Measurements from ENCODE around the gene RNF150.
"Not testable (repeated sequence)": the region's sequence is repeated elsewhere in the genome, so short reads cannot be mapped to it uniquely, and the experiment has no call there.

RNF150 gene

DNA sequence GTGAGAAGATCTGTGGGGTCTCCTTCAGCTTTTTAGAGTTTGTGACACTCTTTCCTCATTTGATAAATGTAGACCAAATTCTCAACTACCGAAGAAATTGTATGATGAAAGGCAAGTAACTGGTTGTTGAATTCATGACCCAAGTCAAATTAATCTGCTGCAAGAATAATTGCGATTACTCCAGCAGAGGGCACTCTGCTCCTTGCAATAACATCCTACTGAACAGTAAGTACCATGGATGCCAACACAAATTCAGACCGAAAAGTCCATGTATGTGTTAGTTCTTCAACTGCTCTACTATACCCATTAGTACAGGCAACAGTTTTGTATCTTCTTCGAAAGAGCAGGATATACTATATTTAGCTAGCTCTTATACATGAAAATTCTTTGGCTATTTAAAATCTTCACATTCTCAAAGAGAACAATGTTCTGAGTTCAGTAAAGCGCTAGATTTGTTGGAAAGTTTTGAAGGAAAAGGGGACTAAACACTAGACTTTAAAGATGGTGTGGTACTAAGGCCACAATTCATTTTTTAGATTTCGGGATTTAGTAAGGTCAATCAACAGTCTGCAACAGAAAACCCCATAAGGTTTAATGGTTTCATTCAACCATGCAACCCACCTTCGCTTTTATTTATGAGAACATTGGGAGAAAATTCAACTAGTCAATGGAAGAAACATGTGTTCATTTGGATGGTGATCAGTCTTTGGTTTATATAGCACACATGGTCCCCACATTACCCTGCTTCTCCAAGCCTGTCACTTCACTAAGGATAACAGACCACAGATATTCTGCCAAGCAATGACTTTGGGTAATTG, 271.7 kb downstream of the RNF150 start:
- peak; percentile 75 for DNase-seq (ENCODE audit: low read depth)

DNA sequence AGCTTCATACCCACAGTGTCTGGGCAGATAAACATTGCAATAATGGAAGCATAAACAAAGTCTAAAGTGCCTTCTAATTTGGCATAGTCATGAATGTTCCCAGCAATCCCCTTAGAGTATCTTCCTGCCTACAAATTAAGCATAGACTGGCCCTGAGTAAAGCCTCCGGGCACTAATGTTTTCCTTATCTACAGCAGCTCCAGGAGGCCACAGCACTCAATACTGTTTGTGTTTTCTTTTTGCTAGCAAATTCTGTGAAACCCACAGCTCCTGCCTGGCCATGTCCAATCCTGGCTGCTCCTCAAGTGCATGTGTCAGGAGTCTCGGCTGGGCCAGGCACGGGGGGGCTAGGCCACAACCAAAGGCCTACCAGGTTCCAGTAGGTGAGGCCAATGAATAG, 274.4 kb downstream of the RNF150 start:
- DNase-seq (ENCODE audit: low read depth) = no peak

DNA sequence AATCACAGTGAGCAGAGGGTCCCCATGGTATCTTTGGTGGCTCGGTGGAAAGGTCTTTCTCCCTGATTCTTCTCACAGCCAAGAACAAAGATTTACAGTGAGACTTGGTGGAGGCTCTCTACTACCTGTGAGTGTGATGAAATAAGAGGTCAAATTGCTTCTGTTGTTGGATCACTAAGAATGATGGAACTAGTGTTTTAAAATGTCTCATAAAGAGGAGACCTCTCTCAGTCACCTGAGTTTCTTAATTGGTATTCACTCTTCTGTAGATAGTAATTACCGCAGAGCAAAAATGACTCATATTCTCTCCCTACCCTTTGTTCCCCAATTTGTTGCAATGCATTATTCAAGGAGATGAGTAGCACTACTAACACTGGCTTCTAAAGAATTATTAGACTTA, 276.2 kb downstream of the RNF150 start:
- no peak for DNase-seq (ENCODE audit: low read depth)

DNA sequence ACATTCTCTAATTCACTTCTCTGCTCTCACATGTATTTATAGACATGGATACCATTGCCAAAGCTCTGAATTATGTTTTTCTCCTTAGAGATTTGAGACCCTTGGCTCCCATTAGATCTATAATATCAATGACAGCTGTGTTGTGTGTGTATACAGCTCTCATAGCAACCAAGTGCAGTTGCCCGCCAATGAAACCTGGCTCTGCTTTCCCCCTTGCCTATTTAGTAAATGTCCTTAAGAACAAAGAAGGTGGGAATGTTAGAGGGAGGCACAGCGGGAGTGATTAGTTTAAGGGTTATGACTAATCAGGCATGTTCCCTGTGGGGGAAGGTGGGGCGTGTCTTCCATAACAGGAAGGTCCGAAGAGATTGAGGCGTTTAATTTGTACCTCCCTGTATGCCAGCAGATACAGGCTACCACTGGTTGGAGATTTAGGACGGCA, 276.6 kb downstream of the RNF150 start:
- DNase-seq (ENCODE audit: low read depth) = peak; percentile 31

DNA sequence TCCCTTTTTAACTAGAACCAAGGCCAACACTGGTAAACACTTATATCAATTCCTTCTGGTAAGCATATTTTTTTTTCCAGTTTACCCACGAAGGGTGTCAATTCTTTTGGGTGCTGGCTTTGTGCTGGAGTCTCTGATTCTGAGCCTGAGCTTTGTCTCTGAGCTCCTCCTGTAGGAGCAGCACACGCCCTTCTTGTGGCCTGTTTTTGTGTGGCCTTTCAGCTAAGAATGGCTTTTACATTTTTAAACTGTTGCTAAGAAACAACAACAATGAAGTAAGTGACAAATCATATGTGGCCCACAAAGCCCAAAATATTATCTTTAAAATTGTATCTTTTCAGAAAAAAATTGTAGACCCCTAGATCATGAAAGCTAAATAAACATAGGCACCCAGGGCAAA, 279.1 kb downstream of the RNF150 start:
- no peak for DNase-seq (ENCODE audit: low read depth)

DNA sequence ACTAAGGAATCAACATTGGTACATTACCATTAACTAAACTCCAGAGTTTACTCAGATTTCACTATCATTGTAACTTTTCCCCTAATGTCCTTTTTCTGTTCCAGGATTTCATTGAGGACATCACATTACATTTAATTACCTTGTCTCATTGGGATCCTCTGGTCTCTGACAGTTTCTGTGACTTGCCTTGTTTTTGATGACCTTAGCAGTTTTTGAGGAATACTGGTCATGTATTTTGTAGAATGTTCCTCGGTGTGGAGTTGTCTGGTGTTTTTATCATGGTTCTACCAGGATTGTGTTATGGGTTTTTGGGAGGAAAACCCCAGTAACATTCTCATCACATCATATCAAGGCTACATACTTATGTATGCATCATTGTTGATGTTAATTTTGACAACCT, 281.5 kb downstream of the RNF150 start:
- DNase-seq (ENCODE audit: low read depth) = no peak

DNA sequence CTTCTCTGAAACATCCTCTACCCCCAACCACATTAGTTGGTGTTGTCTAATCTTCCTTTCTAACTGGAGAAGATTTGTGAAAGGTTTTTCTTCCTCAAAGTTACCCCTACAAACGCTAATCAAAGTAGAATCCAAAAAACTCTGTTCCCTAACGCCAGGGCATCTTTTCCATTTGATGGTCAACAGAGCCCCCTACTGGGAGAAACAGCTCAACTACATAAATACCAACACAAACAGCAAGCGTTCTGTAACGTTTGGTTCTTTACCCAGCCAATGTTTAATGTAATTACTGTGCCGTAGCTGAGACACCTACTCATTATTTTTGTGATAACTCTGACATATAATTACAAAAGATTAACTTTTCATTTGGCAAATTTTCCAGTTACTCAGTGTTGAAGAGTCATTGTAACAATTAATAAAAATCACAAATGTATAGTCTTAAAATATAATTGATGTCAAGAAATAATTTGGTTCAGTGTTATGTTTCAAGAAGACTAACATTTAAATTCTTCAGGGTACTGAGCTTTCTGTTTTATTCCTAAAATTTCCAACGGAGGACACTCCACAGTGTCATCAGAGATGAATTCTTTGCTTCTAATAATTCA, 282.1 kb downstream of the RNF150 start:
- peak; percentile 10 for DNase-seq (ENCODE audit: low read depth)

DNA sequence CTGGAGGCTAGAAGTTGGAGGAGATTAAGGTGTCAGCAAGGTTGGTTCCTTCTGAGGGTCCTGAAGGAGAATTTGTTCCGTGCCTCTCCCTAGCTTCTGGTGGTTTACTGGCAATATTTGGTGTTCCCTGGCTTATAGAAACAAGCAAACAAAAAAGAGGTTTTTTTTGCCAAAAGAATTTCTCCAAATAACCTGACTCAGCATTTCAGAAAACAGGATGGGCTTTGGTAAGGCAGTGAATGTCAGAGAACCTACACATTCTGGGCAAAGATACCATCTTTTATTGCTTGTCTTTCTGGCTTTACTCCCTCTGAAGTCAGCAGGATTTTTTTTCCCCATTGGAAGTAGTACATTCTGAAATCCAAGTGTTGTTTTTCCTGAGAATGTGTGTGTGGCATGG, 283.7 kb downstream of the RNF150 start:
- DNase-seq (ENCODE audit: low read depth) = no peak

DNA sequence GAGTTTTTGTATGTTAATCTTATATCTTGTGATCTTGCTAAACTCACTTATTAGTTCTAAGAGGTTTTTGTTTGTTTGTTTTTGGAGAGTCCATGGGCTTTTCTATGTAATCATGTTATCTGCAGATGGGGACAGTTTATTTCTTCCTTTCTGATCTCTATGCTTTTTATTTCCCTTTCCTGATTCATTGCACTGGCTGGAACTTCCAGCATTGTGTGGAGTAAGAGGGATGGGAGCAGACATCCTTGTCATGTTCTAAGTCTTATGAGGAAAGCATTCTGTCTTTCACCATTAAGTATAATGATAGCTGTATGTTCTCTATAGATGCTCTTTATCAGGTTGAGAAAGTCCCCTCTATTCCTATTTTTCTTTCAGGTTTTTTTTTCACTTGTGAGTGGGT, 286.5 kb downstream of the RNF150 start:
- DNase-seq (ENCODE audit: low read depth) = no peak

DNA sequence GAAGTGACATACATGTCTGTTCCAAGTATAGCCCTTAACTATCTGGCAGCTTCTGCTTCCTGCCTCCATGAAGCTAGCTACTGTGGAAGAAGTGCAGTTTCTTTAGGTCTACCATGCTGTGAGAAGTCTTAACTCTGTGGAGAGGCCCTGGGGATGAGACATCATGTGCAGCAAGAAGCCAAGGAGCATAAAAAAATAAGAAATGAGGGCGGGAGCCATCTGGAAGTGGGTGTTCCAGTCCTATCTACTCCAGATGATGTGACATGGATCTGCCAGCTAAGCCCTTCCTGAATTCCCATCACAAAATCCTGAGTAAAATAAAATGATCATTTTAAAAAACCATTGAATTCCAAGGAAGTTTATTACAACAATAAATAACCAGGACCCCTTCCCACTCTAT, 289.2 kb downstream of the RNF150 start:
- DNase-seq (ENCODE audit: low read depth) = no peak

DNA sequence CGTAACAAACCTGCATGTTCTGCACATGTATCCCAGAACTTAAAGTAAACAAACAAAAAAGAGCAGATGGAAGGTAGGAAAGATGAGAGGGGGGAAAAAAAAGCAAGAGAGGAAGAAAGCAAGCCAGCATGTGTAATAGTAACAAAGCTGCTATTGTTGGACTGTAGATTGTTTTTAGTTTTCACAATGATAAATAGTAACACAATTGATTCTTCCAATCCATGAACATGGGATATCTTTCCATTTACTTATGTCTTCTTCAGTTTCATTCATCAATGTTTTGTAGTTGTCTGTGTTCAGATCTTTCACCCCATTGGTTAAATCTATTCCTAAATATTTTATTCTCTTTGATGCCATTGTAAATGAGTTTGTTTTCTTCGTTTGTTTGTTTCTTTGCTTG, 292.1 kb downstream of the RNF150 start:
- no peak for DNase-seq (ENCODE audit: low read depth)

DNA sequence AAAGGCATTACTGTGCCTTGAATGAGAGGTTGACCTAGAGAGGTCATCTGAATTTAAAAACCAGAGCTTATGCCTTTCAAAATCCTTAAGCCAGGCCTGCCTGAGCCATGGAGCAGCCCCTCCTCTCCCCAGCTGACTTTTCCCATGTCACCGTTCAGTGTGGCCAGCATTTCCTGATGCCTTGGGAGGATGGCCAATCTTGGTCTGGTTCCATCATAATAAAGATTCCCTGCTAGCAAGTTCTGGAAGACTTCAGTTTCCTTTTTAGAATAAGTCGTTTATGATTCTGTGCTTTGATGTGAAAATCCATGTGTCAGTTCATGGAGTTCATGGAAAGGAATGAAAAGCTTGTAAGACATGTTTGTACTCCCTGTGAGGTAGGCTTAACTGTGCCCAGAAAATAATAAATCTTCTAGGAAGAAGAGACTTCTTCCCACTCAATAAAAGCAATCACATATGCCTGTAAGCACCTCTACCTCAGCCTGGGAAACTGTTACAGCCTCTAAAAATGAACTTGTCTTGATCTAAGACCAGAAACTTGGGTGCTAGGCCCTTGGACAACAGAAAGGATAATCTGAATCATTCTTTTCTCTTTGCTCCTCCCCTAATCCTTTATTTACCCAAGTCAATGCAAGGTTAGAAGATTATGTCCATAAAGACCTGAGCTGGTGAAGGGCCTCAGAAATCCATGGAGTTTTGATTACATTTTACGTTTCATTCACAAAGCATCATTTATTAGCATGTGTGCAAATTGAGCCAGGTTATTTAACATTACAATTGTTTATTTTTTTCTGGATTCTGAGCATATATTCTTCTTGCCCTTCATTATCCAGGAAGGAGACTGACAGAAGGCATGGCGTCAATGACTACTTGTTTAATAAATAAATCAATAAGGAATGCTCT, 293.1 kb downstream of the RNF150 start:
- no peak for DNase-seq (ENCODE audit: low read depth)

DNA sequence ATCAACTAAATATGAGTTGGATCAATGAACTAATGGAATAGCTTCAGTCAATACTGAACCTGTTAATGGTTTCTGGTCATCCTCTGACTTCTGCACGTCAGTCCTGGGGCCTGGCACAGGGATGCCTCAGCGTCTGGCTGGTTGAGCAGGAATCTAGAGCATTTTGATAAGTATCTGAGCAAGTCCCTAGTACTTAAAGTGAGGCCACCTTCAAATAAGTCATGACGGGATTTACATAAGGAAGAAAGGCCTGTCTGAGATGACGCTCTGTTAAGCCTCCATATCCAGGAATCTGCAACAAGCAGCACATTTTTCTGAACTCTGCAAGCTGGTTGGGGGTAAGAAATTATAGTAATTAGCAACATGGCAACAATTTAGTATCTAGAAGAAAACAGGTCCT, 293.9 kb downstream of the RNF150 start:
- DNase-seq (ENCODE audit: low read depth) = no peak

DNA sequence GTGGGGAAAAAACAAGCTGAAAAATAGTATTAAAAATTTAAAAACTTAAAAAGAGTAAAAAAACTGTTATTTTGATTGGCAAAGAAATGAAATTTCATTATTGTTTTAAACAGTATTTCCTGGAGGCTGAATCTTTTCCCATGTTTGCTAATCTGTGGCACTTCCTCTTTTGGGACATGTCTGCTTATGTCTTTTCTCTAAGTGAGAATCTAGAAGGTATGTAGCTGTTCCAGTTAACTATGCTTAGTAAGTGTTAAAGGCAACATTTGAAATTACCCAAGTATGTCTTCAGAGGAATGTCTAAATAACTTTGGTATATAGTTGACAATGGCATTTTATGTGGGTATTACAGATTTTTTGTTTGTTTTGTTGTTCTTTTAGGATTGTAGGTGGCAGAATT, 295.5 kb downstream of the RNF150 start:
- DNase-seq (ENCODE audit: low read depth) = no peak

DNA sequence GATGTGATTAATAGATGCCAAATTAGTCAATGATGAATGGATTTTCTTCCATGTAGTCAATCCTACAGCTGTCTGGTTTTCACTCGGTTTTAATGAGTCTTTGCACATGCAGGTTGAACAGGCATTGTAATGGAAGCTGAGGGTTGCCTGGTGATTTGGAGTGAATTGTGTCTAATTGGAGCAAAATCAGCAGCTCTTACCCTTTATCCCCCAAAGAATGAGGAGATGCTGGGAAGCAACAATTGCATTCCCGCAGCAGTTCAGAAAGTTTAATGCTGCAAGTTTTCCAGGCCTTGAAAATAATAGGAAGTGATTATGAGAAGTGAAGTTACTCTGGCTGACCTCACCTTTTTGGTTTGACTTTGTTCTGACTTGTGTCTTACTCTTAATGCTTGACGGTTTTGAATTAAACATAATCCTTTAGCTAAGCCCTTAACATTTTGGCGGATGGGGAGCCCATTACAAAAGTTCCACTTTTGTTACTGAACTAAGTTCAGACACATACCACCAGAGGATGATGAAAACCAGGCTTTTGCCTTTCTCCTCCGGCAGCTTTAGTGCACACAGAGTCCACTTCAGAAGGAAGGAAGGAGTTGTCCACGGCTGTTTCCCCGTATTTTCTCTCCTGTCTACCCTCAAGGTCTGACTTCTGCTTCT, 298.3 kb downstream of the RNF150 start:
- no peak for DNase-seq (ENCODE audit: low read depth)

DNA sequence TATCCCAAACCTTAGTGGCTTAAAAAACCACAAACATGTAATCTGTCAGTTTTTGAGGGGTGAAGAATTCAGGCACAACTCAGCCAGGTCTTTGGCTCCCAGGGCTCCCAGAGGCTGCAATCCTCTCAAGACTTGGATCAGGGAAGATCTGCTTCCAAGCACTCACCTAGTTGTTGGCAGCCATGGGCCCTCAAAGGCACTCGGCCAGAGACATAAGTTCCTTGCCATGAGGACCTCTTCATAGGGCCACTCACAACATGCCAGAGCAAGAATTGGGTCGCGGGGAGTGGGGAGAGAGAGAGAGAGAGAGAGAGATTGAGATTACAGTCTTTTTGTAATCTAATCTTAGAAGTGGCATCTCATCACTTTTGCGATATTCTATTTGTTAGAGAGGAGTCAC, 300.0 kb downstream of the RNF150 start:
- DNase-seq (ENCODE audit: low read depth) = no peak

DNA sequence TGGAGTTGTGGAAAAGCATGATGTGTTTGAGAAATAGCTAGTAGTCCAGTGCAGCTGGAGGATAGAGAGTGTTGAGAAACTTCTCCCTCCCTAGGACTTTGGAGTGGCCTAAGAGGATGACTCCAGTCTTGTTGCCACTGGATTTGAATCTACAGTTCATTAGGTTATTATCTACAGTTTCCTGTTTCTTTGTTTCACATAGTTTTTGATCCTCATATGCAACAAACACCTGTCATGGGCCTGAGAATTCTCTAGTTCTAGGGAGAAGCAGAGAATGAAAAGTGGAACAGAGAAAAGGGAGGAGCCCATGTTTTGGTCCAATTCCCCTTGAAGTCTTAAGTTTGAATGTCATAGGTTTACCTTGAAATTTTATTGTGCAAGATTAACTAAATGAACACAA, 303.4 kb downstream of the RNF150 start:
- no peak for DNase-seq (ENCODE audit: low read depth)

DNA sequence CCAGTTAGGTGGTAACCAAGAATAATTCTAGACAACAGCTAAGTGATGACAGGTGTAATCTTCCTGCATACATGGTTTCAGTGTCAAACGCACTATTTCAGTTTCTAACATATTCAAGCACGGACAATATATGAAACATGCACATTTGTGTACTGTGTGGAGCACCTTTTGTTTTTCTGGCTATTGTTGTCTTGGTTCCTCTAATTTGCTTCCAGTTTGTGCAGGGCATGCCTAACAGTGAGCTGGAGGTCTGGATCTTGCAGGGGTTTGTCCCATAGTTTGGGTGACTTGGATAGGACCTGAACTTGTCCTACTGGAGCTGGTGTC, 306.6 kb downstream of the RNF150 start:
- DNase-seq (ENCODE audit: low read depth) = no peak

DNA sequence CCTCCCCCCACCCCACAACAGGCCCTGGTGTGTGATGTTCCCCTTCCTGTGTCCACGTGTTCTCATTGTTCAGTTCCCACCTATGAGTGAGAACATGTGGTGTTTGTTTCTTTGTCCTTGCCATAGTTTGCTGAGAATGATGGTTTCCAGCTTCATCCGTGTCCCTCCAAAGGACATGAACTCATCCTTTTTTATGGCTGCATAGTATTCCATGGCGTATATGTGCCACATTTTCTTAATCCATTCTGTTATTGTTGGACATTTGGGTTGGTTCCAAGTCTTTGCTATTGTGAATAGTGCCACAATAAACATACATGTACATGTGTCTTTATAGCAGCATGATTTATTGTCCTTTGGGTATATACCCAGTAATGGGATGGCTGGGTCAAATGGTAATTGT, 312.7 kb downstream of the RNF150 start:
- DNase-seq (ENCODE audit: low read depth) = not testable (repeated sequence)

DNA sequence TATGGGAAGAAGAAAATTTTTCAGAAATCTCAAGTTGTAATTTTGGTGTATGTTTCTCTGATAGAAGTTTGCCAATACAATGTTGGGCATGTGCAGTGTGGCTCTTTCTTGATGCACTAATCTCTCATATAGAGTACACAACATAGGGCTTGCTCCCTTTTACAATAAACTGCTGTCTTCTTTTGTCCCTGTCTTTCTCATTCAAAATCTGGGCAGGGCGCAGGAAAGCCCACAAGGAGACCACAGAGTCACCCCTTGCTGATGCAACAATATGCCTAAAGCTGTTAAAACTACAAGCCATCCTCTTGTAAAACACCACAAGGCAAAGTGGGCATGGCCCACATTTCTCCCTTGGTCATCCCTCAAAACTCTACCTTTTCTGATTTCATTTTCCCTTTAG, 313.7 kb downstream of the RNF150 start:
- DNase-seq (ENCODE audit: low read depth) = no peak

DNA sequence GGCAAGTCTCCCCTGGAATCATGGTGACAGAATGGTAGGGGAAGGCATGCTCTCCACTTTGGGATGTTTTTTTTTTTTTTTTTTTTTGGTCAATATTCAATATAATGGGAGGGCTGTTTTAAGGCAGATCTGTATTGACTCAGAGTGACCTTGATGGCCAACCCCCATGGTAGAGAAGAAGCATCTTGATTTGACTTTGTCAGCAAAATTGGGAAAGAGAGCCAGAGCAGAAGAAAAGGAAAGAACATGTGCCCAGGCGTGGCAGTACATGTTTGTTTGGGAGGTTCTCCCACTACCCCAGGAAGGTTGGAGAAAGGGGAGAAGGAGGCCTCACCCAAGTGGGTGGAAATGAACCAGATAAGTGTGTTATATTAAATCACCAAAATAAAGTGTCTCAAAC, 314.8 kb downstream of the RNF150 start:
- no peak for DNase-seq (ENCODE audit: low read depth)

DNA sequence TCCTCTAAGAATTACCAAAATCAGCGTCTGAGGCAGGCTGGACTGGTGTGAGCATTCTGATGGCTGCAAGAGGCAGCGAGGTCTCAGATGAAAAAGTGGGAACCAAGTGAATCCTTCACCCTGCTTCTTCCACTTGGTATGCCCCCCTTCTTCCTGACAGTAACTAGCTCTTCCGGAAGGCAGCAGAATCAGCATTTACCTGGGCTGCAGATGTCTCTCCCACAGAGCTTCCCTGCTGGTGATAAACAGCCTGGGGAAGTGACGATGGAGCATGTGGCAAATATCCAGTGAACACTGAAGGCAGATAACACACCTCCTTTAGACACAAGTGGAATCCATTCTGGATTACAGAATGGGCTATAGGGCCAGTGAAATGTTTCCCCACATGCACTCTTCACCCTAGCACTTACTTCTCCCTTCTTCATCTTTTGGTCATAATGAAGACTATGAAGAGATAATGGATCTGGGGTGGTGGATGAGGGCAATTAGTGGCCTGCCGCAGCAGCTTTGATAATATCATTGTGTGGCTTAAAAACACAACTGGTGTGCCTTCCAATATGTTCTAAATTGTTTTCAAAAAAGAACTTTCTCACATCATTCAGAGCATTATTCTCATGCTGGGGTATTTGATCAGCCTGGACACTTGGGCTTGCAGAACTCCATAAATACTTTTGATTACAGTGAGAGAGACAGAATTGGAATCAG, 316.3 kb downstream of the RNF150 start:
- no peak for DNase-seq (ENCODE audit: low read depth)

Measured in non-pigmented ciliary epithelial cell (primary cell).